NK-92 (cell line): ENCODE measurements around the gene NABP2.
"Not testable (repeated sequence)": the region's sequence is repeated elsewhere in the genome, so short reads cannot be mapped to it uniquely, and the experiment has no call there.

Experiments used
- DNase-seq: peaks from one replicate; lab custom pipeline; 2025; ENCODE audit not compliant: unreplicated experiment; lab: John Stamatoyannopoulos, UW

The NABP2 gene

GRCh38 chr12:56224102-56224701 is at the start of gene NABP2:
Gene NABP2, plus strand, starts transcription at chr12:56224342. Its CDS starts 515 bp downstream, at chr12:56224857.
- DNase-seq = no peak

- no peak for DNase-seq
Observed at GRCh38 chr12:56178347-56178746, 45.8 kb upstream of the NABP2 start.

GRCh38 chr12:56186957-56187356 is 37.2 kb upstream of the NABP2 start:
- DNase-seq = no peak

- DNase-seq = no peak
Observed at GRCh38 chr12:56188131-56188777, 35.9 kb upstream of the NABP2 start.

GRCh38 chr12:56188778-56189098 is 35.4 kb upstream of the NABP2 start:
- DNase-seq = no peak

GRCh38 chr12:56189099-56189917 is 34.8 kb upstream of the NABP2 start, which contains the start of gene SMARCC2:
Gene SMARCC2, minus strand, starts transcription at chr12:56189483. Its CDS starts 22 bp downstream, at chr12:56189461.
- no peak for DNase-seq

- no peak for DNase-seq
Observed at GRCh38 chr12:56189918-56190694, 34.0 kb upstream of the NABP2 start.

GRCh38 chr12:56190695-56191155 is 33.4 kb upstream of the NABP2 start:
- DNase-seq = no peak

GRCh38 chr12:56192582-56192981 is 31.6 kb upstream of the NABP2 start:
- no peak for DNase-seq

GRCh38 chr12:56193025-56193578 is 31.0 kb upstream of the NABP2 start:
- no peak for DNase-seq

- not testable (repeated sequence) for DNase-seq
Observed at GRCh38 chr12:56196818-56197550, 27.2 kb upstream of the NABP2 start.

GRCh38 chr12:56197921-56198635 is 26.1 kb upstream of the NABP2 start:
- no peak for DNase-seq

GRCh38 chr12:56198836-56199235 is 25.3 kb upstream of the NABP2 start:
- no peak for DNase-seq

- no peak for DNase-seq
Observed at GRCh38 chr12:56202366-56202765, 21.8 kb upstream of the NABP2 start.

- DNase-seq = no peak
Observed at GRCh38 chr12:56202838-56203237, 21.3 kb upstream of the NABP2 start.

- no peak for DNase-seq
Observed at GRCh38 chr12:56204275-56204674, 19.9 kb upstream of the NABP2 start.

GRCh38 chr12:56205445-56205844 is 18.7 kb upstream of the NABP2 start:
- no peak for DNase-seq

GRCh38 chr12:56206452-56207166 is 17.5 kb upstream of the NABP2 start:
- no peak for DNase-seq

GRCh38 chr12:56208006-56208405 is 16.1 kb upstream of the NABP2 start:
- no peak for DNase-seq
